Sigmoid colon (tissue), 4 donors: ENCODE measurements around the gene CABLES2.

Source experiments
- EP300 ChIP-seq, 4 donors: sonication (generic); formaldehyde crosslinking; IDR thresholded peaks; one replicate each; pipeline ENCODE4 v1.6.1; 2017; ENCODE audit warnings: antibody characterized with exemption in 4 of 4
- POLR2A ChIP-seq, 2 donors: fragments of 450-650 bp; IDR thresholded peaks; one replicate each; pipeline ENCODE4 v1.6.1; 2016; ENCODE audit warnings: antibody characterized with exemption in 2 of 2, mild to moderate bottlenecking in 2 of 2, moderate library complexity in 2 of 2
- POLR2AphosphoS5 ChIP-seq, 4 donors: sonication (generic); formaldehyde crosslinking; IDR thresholded peaks; one replicate each; pipeline ENCODE4 v1.6.1; 2017; ENCODE audit warnings: antibody characterized with exemption in 4 of 4
- TF ChIP-seq, protein P1 (sequence below), 4 experiments: fragments of 450-650 bp in 3 of 4; fragments of 200-600 bp in 1 of 4; IDR thresholded peaks; one replicate each; pipeline ENCODE4 v1.5.1; 2016 to 2019; ENCODE audit warnings: antibody characterized with exemption in 4 of 4, mild to moderate bottlenecking in 3 of 4, moderate library complexity in 2 of 4

DNA sequence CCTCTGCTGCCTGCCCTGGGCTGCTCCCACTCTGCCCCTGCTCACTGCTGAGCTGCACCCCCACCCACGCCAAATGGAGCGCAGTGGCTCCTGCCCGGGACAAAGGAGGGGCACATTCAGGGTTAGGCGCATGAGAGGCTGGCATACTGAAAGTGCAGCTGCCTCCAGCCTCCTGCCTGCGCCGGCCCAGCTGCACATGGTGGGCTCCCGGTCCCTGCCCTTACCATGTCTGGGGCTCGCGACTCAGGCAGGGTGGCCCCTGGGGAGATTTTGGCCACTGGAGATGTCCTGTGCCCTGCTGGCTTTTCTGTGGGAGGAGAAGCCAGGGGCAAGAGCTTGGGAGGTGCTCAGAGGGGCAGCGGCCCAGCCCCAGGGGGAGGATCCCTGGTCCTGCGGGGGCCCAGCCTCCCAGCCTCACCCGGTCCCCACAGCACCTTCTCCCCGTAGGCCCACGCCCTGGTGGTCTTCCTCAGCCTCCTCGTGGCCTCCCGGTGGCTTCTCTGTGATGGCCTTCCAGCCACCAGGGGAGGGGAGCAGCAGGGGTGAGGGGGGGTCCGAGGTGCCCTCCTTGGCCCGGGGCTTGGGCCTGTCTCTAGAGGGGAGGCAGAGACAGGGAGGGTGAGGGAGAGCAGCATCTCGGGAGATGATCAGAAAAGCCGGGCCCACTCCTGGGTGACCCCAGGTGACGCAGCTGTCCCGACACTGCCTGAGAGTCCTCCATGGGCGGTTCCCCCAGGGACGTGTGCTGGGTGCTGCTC lies 8.4 kb upstream of the CABLES2 start:
- TF ChIP-seq, protein P1, sequence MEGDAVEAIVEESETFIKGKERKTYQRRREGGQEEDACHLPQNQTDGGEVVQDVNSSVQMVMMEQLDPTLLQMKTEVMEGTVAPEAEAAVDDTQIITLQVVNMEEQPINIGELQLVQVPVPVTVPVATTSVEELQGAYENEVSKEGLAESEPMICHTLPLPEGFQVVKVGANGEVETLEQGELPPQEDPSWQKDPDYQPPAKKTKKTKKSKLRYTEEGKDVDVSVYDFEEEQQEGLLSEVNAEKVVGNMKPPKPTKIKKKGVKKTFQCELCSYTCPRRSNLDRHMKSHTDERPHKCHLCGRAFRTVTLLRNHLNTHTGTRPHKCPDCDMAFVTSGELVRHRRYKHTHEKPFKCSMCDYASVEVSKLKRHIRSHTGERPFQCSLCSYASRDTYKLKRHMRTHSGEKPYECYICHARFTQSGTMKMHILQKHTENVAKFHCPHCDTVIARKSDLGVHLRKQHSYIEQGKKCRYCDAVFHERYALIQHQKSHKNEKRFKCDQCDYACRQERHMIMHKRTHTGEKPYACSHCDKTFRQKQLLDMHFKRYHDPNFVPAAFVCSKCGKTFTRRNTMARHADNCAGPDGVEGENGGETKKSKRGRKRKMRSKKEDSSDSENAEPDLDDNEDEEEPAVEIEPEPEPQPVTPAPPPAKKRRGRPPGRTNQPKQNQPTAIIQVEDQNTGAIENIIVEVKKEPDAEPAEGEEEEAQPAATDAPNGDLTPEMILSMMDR (IDR thresholded peaks at IDR 0.05): no peak
- TF ChIP-seq EP300 (IDR thresholded peaks at IDR 0.05): no peak
- no peak for TF ChIP-seq POLR2AphosphoS5 (IDR thresholded peaks at IDR 0.05)
- no peak for TF ChIP-seq POLR2A (IDR thresholded peaks at IDR 0.05)
